ENCODE data around the gene ARHGEF10L.

Gene ARHGEF10L

DNA sequence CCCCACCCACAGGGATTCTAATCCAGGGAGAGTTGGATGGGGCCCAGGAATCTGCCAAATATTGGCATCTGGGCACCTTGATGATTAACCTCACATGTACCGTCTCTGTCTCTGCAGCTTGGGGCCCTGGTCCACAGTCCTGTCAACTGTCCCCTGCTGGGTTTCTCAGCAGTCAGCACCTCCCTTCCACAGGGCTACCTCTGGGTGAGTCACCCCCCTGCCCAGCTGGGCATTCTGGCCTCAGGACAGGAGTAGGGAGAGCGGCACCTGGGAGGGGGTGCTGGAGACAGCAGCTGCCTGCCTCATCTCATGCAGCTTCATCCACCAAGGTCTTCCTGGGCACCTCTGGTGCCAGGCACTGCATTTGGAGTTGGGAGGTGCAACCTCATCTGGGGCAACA lies 115.0 kb downstream of the ARHGEF10L start:
- no peak overlapping the region for H3K4me3 ChIP-seq (ENCODE audit: low read depth, low read length)
- DNase-seq (ENCODE audit: low read depth) = no peak
- TF ChIP-seq, protein P1, sequence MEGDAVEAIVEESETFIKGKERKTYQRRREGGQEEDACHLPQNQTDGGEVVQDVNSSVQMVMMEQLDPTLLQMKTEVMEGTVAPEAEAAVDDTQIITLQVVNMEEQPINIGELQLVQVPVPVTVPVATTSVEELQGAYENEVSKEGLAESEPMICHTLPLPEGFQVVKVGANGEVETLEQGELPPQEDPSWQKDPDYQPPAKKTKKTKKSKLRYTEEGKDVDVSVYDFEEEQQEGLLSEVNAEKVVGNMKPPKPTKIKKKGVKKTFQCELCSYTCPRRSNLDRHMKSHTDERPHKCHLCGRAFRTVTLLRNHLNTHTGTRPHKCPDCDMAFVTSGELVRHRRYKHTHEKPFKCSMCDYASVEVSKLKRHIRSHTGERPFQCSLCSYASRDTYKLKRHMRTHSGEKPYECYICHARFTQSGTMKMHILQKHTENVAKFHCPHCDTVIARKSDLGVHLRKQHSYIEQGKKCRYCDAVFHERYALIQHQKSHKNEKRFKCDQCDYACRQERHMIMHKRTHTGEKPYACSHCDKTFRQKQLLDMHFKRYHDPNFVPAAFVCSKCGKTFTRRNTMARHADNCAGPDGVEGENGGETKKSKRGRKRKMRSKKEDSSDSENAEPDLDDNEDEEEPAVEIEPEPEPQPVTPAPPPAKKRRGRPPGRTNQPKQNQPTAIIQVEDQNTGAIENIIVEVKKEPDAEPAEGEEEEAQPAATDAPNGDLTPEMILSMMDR (IDR thresholded peaks at IDR 0.05; ENCODE audit: control insufficient read depth, extremely low read depth, insufficient read depth) = no peak

GRCh38 chr1:17655169-17655568 lies 115.7 kb downstream of the ARHGEF10L start:
- TF ChIP-seq, protein P1 (IDR thresholded peaks at IDR 0.05; ENCODE audit: control insufficient read depth, extremely low read depth, insufficient read depth) = no peak
- H3K4me3 ChIP-seq (ENCODE audit: low read depth, low read length) = no peak overlapping the region
- DNase-seq (ENCODE audit: low read depth) = no peak

- H3K4me3 ChIP-seq (ENCODE audit: low read depth, low read length) = no peak overlapping the region
- TF ChIP-seq, protein P1 (IDR thresholded peaks at IDR 0.05; ENCODE audit: control insufficient read depth, extremely low read depth, insufficient read depth) = no peak
- no peak for DNase-seq (ENCODE audit: low read depth)
Measured at GRCh38 chr1:17655922-17656321, 116.4 kb downstream of the ARHGEF10L start.

- DNase-seq (ENCODE audit: low read depth) = no peak
- no peak overlapping the region for H3K4me3 ChIP-seq (ENCODE audit: low read depth, low read length)
- TF ChIP-seq, protein P1 (IDR thresholded peaks at IDR 0.05; ENCODE audit: control insufficient read depth, extremely low read depth, insufficient read depth) = no peak
Measured at GRCh38 chr1:17657436-17657835, 117.9 kb downstream of the ARHGEF10L start.

GRCh38 chr1:17658837-17659236 lies 119.3 kb downstream of the ARHGEF10L start:
- TF ChIP-seq, protein P1 (IDR thresholded peaks at IDR 0.05; ENCODE audit: control insufficient read depth, extremely low read depth, insufficient read depth) = no peak
- H3K4me3 ChIP-seq (ENCODE audit: low read depth, low read length) = no peak overlapping the region
- DNase-seq (ENCODE audit: low read depth) = no peak

DNA sequence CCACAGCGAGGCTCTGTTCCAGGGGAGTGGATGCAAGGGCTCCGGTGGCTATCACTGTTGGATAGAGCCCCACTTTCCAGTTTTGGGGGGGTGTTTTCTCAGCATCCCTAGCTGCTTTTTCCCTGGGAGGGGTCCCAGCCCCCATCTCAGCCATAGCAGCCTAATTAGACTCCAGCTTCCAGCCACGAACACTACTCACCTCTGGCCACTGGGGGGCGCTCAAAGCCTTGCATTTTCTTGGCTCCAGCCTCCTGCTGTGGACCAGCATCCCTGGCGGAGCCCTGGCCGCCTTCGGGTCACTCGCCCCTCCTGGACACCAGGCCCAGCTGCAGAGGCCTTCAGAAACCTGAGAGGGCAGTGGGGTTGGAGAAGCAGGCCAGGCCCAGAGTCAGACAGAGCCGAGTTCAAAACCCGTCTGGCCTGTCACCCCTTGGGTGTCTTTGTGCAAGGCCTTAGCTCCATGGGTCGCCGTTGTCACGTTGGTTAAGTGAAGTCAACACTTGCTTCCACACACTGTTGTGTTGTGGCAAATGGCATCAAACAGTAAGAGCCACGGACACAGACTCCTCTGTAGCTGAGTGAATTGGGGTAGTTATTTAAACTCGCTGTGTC lies 122.2 kb downstream of the ARHGEF10L start:
- H3K4me3 ChIP-seq (ENCODE audit: low read depth, low read length) = no peak overlapping the region
- TF ChIP-seq, protein P1 (IDR thresholded peaks at IDR 0.05; ENCODE audit: control insufficient read depth, extremely low read depth, insufficient read depth) = peak; percentile 66
- no peak for DNase-seq (ENCODE audit: low read depth)

DNA sequence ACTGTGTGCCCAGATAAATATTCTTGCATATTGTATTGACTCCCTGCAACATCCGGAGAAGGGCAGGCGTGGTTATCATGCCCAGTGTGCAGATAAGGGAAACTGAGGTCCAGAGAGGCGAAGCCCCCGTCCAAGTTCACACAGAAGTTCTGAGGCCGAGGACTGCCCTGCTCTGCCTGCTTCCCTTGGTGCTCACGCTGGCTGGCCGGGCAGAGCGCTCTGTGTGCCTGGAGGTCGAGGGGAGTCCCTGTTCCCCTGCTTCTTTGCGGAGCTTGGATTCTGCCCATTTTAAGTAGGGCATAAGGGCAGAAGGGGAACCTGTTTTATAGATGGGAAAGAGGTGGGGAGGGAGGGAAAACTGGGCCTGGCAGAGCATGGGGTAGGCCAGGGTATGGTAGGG lies 122.8 kb downstream of the ARHGEF10L start:
- DNase-seq (ENCODE audit: low read depth) = no peak
- H3K4me3 ChIP-seq (ENCODE audit: low read depth, low read length) = no peak overlapping the region
- TF ChIP-seq, protein P1 (IDR thresholded peaks at IDR 0.05; ENCODE audit: control insufficient read depth, extremely low read depth, insufficient read depth) = no peak
